Measurements from ENCODE around the gene MTA1. TPM values are rescaled to one million over a fixed set of nuclear protein-coding genes. Genes with fewer than 3 reads are reported as not detected.
A peak's percentile ranks its signal among the peaks of the same experiment; 100 is the strongest.

The MTA1 gene
- total RNA-seq, 2 experiments from 2014 or later: 107 to 113 TPM

DNA sequence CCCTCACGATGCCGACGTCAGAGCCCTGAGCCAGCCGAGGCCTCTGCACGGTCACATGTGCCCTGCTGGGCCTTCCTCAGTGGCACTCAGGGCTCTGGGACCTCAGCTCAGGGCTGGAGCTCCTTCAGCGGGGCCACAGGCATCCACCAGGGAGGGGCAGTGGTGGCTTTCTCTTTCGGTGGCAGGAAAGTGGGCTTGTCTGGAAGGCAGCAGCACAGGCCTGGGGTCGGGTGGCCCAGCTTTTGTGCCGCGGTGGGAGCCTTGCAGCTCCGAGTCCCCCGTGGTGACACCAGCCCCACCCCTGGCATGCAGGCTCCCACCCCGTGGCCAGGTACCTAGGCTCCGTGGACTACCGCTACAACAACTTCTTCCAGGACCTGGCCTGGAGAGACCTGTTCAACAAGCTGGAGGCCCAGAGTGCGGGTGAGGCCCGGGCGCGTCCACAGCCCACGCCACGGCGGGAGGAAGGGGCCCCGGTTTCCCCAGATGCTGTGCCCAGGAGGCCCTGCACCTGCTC, 35.5 kb upstream of the MTA1 start:
- Histone ChIP-seq H3K27ac (ENCODE audit: low read depth in 1 of 2, low read length in 2 of 2) (no peak overlapping the region), H3K36me3 (ENCODE audit: insufficient read depth, low read length) (peaks cover 11% of the 10 kb centered on the region), H3K9me3 (ENCODE audit: control insufficient read depth in 1 of 2, insufficient read depth in 1 of 2, low read length in 2 of 2) (no peaks in the 10 kb centered on the region), H3K27me3 (ENCODE audit: control insufficient read depth in 1 of 2, insufficient read depth in 2 of 2, low read length in 2 of 2) (no peaks in the 10 kb centered on the region), H3K4me1 (ENCODE audit: insufficient read depth, low read length) (no peaks in the 10 kb centered on the region), H3K4me3 (ENCODE audit: low read length) (no peak overlapping the region)
- H3K27ac Mint-ChIP-seq: no peak overlapping the region
- DNase-seq (peak in 1 of 14 experiments; percentile 3), ATAC-seq (ENCODE audit: poor library complexity) (no peak)
- TF ChIP-seq, protein P1, sequence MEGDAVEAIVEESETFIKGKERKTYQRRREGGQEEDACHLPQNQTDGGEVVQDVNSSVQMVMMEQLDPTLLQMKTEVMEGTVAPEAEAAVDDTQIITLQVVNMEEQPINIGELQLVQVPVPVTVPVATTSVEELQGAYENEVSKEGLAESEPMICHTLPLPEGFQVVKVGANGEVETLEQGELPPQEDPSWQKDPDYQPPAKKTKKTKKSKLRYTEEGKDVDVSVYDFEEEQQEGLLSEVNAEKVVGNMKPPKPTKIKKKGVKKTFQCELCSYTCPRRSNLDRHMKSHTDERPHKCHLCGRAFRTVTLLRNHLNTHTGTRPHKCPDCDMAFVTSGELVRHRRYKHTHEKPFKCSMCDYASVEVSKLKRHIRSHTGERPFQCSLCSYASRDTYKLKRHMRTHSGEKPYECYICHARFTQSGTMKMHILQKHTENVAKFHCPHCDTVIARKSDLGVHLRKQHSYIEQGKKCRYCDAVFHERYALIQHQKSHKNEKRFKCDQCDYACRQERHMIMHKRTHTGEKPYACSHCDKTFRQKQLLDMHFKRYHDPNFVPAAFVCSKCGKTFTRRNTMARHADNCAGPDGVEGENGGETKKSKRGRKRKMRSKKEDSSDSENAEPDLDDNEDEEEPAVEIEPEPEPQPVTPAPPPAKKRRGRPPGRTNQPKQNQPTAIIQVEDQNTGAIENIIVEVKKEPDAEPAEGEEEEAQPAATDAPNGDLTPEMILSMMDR (IDR thresholded peaks at IDR 0.05): no peak
- no peaks in the 10 kb centered on the region for H3K4me1 Mint-ChIP-seq (ENCODE audit: low read depth)
- H3K9me3 Mint-ChIP-seq: no peaks in the 10 kb centered on the region
- H3K36me3 Mint-ChIP-seq (ENCODE audit: low read depth): peaks cover 10% of the 10 kb centered on the region
- H3K4me3 Mint-ChIP-seq: no peak overlapping the region
- intact Hi-C loops (cut with DNase I, micrococcal nuclease): no loop called here
- no peaks in the 10 kb centered on the region for H3K27me3 Mint-ChIP-seq
- CTCF ChIA-PET: no interaction called here
- POLR2A ChIA-PET: no interaction called here

DNA sequence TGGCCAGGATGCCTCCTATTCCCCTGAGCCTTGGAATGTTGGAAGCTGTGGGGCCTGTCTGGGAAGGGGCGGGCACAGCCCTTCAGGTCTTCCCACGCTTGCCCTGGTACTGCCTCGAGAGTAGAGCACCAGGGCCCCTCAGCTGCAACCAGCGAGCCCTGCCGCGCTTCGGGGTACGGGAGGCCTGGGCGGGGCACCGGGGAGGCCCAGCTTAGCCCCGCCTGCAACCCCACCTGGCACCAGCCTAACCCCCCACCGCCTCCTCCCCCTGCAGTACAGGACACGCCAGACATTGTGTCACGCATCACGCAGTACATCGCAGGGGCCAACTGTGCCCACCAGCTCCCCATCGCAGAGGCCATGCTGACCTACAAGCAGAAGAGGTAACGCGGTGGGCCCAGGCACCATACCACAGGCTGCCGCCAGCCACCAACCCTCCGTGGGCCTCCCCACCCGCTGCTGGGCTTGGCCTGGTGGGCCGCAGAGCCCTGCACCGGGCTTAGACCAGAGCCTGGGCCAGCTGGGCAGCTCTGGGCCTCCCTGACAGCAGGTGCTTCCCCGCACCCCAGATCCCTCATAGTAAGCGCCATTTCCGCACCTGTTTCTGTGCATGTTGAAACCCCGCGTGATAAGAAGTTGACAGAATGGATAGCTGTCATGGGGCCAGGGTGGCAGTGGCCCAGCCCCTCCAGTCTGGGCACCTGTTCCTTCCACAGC, 34.9 kb upstream of the MTA1 start:
- Mint-ChIP-seq H3K4me3 (no peak overlapping the region), H3K36me3 (ENCODE audit: low read depth) (peaks cover 10% of the 10 kb centered on the region), H3K27me3 (no peaks in the 10 kb centered on the region), H3K4me1 (ENCODE audit: low read depth) (no peaks in the 10 kb centered on the region), H3K9me3 (no peaks in the 10 kb centered on the region), H3K27ac (no peak overlapping the region)
- CTCF ChIA-PET: no interaction called here
- no peak for ATAC-seq (ENCODE audit: poor library complexity)
- Histone ChIP-seq H3K27me3 (ENCODE audit: control insufficient read depth in 1 of 2, insufficient read depth in 2 of 2, low read length in 2 of 2) (no peaks in the 10 kb centered on the region), H3K4me3 (ENCODE audit: low read length) (no peak overlapping the region), H3K4me1 (ENCODE audit: insufficient read depth, low read length) (peaks cover 3% of the 10 kb centered on the region), H3K9me3 (ENCODE audit: control insufficient read depth in 1 of 2, insufficient read depth in 1 of 2, low read length in 2 of 2) (no peaks in the 10 kb centered on the region), H3K36me3 (ENCODE audit: insufficient read depth, low read length) (peaks cover 11% of the 10 kb centered on the region), H3K27ac (ENCODE audit: low read depth in 1 of 2, low read length in 2 of 2) (no peak overlapping the region)
- DNase-seq: peak in 1 of 14 experiments; percentile 3
- POLR2A ChIA-PET: no interaction called here
- intact Hi-C loops (cut with DNase I, micrococcal nuclease): no loop called here
- TF ChIP-seq, protein P1 (IDR thresholded peaks at IDR 0.05): no peak

DNA sequence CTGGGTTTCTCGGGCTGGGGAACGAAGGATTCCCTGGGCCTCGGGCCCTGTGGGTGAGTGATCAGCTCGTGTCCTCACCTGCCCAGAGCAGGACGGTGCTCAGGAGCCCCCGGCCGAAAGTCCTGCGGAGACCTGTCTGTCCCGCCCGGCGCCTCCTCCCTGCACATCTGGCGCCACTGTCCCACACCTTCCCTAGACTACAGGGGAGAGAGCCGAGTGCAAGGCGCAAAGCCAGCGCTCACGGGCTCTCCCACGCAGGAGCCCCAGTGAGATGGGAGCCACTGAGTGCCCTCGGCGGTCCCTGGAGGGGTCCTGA, 34.3 kb upstream of the MTA1 start:
- Histone ChIP-seq H3K27me3 (ENCODE audit: control insufficient read depth in 1 of 2, insufficient read depth in 2 of 2, low read length in 2 of 2) (no peaks in the 10 kb centered on the region), H3K9me3 (ENCODE audit: control insufficient read depth in 1 of 2, insufficient read depth in 1 of 2, low read length in 2 of 2) (no peaks in the 10 kb centered on the region), H3K36me3 (ENCODE audit: insufficient read depth, low read length) (peaks cover 11% of the 10 kb centered on the region), H3K4me1 (ENCODE audit: insufficient read depth, low read length) (peaks cover 8% of the 10 kb centered on the region), H3K4me3 (ENCODE audit: low read length) (no peak overlapping the region), H3K27ac (ENCODE audit: low read depth in 1 of 2, low read length in 2 of 2) (no peak overlapping the region)
- no peak for ATAC-seq (ENCODE audit: poor library complexity)
- Mint-ChIP-seq H3K27ac (no peak overlapping the region), H3K36me3 (ENCODE audit: low read depth) (peaks cover 10% of the 10 kb centered on the region), H3K9me3 (no peaks in the 10 kb centered on the region), H3K4me3 (no peak overlapping the region), H3K4me1 (ENCODE audit: low read depth) (no peaks in the 10 kb centered on the region), H3K27me3 (no peaks in the 10 kb centered on the region)
- POLR2A ChIA-PET: no interaction called here
- CTCF ChIA-PET: no interaction called here
- TF ChIP-seq, protein P1 (IDR thresholded peaks at IDR 0.05): no peak
- intact Hi-C loops (cut with DNase I, micrococcal nuclease): no loop called here
- peak in 1 of 14 experiments; percentile 4 for DNase-seq
